Measurements from ENCODE around the gene ZBED4. TPM values are rescaled to one million over a fixed set of nuclear protein-coding genes. Genes with fewer than 3 reads are reported as not detected.
A peak's percentile ranks its signal among the peaks of the same experiment; 100 is the strongest.

ZBED4 gene
- total and polyA plus RNA-seq, 2 of the 13 experiments (the other 11 are each of a cell fraction or from before 2014, with no cell fraction given): 5.4 to 9.6 TPM

DNA sequence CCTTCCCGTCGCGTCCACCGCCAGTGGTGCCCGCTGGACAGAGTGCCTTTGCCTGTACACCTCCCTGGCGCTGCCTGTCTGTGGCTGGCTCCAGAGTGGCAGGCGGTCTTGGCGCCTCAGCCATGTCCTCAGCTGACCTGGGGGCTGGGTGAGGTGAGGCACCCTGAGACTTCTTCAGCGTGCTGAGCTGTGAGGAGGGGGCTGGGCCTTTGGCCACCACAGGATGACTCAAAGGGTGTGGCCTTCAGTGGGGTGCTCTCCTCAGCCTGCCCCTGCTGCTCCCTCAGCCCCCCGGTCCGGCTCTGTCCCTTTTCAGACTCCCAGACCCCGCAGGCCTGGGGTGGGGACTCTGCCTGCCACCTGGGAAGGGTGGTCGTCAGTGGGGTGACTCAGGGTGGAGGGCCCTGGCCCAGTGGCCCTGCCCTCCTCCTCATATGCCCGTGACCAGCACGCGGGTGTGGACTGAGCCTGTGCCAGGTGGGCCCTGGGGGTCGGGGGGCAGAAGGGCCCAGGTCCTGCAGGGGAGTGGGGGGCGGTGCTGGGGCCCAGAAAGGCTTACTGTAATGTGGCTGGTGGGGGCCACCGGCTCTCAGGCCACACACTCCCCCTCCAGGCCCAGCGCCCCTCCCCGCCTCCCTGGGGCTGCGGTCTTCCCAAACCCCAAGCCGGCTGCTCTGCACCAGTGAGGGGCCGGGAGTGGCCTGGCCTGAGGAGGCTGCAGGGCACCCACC is 80.7 kb downstream of the ZBED4 start (continued):
- TF ChIP-seq HNRNPH1 (optimal IDR thresholded peaks at IDR 0.05; ENCODE audit: low read depth, low read length): no peak
- no peak for TF ChIP-seq ZNF224 (CRISPR knock-in tag; IDR thresholded peaks at IDR 0.05)
- TF ChIP-seq, protein P1, sequence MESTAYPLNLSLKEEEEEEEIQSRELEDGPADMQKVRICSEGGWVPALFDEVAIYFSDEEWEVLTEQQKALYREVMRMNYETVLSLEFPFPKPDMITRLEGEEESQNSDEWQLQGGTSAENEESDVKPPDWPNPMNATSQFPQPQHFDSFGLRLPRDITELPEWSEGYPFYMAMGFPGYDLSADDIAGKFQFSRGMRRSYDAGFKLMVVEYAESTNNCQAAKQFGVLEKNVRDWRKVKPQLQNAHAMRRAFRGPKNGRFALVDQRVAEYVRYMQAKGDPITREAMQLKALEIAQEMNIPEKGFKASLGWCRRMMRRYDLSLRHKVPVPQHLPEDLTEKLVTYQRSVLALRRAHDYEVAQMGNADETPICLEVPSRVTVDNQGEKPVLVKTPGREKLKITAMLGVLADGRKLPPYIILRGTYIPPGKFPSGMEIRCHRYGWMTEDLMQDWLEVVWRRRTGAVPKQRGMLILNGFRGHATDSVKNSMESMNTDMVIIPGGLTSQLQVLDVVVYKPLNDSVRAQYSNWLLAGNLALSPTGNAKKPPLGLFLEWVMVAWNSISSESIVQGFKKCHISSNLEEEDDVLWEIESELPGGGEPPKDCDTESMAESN (CRISPR knock-in tag; conservative IDR thresholded peaks at IDR 0.05): no peak
- TF ChIP-seq NCOA2 (CRISPR knock-in tag; IDR thresholded peaks at IDR 0.05): 0 out of 2 replicates have a peak, but pooled peaks have one; percentile 37
- TF ChIP-seq FOSL2 (CRISPR knock-in tag; IDR thresholded peaks at IDR 0.05): peak; percentile 58; the same call in 1 of the 2 replicates
- TF ChIP-seq RARA (CRISPR knock-in tag; IDR thresholded peaks at IDR 0.05): peak; percentile 35; the same call in 1 of the 2 replicates
- no peak for TF ChIP-seq STAG1 (CRISPR knock-in tag; IDR thresholded peaks at IDR 0.05)
- no peak for TF ChIP-seq ZNF749 (CRISPR knock-in tag; IDR thresholded peaks at IDR 0.05; ENCODE audit: borderline replicate concordance)
- no peak for TF ChIP-seq ZNF510 (CRISPR knock-in tag; IDR thresholded peaks at IDR 0.05; ENCODE audit: low read depth)
- TF ChIP-seq, protein P2, sequence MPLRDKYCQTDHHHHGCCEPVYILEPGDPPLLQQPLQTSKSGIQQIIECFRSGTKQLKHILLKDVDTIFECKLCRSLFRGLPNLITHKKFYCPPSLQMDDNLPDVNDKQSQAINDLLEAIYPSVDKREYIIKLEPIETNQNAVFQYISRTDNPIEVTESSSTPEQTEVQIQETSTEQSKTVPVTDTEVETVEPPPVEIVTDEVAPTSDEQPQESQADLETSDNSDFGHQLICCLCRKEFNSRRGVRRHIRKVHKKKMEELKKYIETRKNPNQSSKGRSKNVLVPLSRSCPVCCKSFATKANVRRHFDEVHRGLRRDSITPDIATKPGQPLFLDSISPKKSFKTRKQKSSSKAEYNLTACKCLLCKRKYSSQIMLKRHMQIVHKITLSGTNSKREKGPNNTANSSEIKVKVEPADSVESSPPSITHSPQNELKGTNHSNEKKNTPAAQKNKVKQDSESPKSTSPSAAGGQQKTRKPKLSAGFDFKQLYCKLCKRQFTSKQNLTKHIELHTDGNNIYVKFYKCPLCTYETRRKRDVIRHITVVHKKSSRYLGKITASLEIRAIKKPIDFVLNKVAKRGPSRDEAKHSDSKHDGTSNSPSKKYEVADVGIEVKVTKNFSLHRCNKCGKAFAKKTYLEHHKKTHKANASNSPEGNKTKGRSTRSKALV (CRISPR knock-in tag; IDR thresholded peaks at IDR 0.05): 0 out of 2 replicates have a peak, but pooled peaks have one; percentile 31
- TF ChIP-seq MED1 (CRISPR knock-in tag; IDR thresholded peaks at IDR 0.05): peak; percentile 43; the same call in 1 of the 2 replicates

All from HepG2 (cell line).